ENCODE measurements around the gene AGO4. TPM values are rescaled to one million over a fixed set of nuclear protein-coding genes. Genes with fewer than 3 reads are reported as not detected.
A peak's percentile ranks its signal among the peaks of the same experiment; 100 is the strongest.
"Not testable (repeated sequence)": the region's sequence is repeated elsewhere in the genome, so short reads cannot be mapped to it uniquely, and the experiment has no call there.

The AGO4 gene
- total RNA-seq, 2 donors from 2014 or later: 17.6 to 20.5 TPM

DNA sequence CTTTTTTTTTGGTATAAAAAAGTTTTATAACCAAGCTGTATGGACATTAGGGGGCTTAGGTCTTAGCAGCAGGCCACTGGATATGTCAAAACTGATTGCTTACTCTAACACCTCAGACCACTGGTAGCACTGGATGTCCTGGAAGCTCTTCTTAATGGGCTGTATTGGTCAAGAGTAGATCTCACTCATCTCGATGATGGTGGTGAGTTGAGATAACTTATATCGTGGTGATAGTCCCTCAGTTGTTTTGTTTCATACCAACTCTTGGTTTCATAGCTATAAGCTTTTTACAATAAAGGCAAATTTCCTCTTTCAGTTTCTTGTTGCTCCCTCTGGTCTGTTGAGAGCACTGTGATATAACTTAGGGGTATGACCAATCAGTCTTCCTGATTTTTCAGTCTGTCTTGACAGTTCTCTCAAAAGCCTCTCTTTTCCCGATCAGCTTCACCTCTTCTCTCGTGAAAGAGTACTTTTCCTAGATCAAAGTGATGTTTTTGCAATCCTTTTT is 65.5 kb downstream of the AGO4 start:
- H3K27me3 Mint-ChIP-seq (ENCODE audit: insufficient read depth): no peaks in the 10 kb centered on the region
- H3K27me3 ChIP-seq (ENCODE audit: control insufficient read depth, insufficient read depth, low read length, poor library complexity, severe bottlenecking): no peaks in the 10 kb centered on the region
- TF ChIP-seq, protein P1, sequence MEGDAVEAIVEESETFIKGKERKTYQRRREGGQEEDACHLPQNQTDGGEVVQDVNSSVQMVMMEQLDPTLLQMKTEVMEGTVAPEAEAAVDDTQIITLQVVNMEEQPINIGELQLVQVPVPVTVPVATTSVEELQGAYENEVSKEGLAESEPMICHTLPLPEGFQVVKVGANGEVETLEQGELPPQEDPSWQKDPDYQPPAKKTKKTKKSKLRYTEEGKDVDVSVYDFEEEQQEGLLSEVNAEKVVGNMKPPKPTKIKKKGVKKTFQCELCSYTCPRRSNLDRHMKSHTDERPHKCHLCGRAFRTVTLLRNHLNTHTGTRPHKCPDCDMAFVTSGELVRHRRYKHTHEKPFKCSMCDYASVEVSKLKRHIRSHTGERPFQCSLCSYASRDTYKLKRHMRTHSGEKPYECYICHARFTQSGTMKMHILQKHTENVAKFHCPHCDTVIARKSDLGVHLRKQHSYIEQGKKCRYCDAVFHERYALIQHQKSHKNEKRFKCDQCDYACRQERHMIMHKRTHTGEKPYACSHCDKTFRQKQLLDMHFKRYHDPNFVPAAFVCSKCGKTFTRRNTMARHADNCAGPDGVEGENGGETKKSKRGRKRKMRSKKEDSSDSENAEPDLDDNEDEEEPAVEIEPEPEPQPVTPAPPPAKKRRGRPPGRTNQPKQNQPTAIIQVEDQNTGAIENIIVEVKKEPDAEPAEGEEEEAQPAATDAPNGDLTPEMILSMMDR (conservative IDR thresholded peaks at IDR 0.05): no peak
- no peak overlapping the region for H3K27ac ChIP-seq (ENCODE audit: low read depth, low read length)
- no peak for DNase-seq
- no peaks in the 10 kb centered on the region for H3K9me3 Mint-ChIP-seq
- WGBS, 2 experiments (ENCODE audit: insufficient coverage in 1 of 2, insufficient read length in 1 of 2): 91 to 94% methylated on average over 2 to 4 of the region's 4 CpGs
- no peaks in the 10 kb centered on the region for H3K36me3 ChIP-seq (ENCODE audit: control insufficient read depth, insufficient read depth, low read length)
- no peak overlapping the region for H3K27ac Mint-ChIP-seq
- no peaks in the 10 kb centered on the region for H3K36me3 Mint-ChIP-seq (ENCODE audit: low read depth)
- no peaks in the 10 kb centered on the region for H3K9me3 ChIP-seq (ENCODE audit: control insufficient read depth, low read length)
- no peak overlapping the region for H3K4me3 ChIP-seq (ENCODE audit: low read length)
- H3K4me3 Mint-ChIP-seq: no peak overlapping the region
- no peaks in the 10 kb centered on the region for H3K4me1 ChIP-seq (ENCODE audit: control insufficient read depth, insufficient read depth, low read length)
- no peak overlapping the region for H3K9ac ChIP-seq (ENCODE audit: extremely low read depth, low read length, poor library complexity, severe bottlenecking)
- H3K4me1 Mint-ChIP-seq: no peaks in the 10 kb centered on the region

DNA sequence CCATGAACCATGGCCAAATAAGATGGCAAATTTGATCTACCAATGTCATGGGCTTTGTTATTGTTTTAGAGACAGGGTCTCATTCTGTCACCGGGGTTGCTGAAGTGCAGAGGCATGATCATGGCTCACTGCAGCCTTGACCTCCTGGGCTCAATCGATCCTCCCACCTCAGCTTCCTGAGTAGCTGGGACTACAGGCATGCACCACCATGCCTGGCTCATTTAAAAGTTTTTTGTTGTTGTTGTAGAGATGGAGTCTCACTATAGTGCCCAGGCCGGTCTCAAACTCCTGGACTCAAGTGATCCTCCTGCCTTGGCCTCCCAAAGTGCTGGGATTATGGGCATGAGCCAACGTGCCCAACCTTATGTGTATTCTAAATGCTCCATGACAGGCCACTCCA is 66.3 kb downstream of the AGO4 start:
- WGBS, 2 experiments (ENCODE audit: insufficient coverage in 1 of 2, insufficient read length in 1 of 2): 86 to 90% methylated on average over 3 to 4 of the region's 4 CpGs
- H3K4me1 Mint-ChIP-seq; H3K9ac ChIP-seq (ENCODE audit: extremely low read depth, low read length, poor library complexity, severe bottlenecking); H3K27ac Mint-ChIP-seq; H3K27me3 Mint-ChIP-seq (ENCODE audit: insufficient read depth); H3K4me3 Mint-ChIP-seq; H3K9me3 ChIP-seq (ENCODE audit: control insufficient read depth, low read length); H3K4me3 ChIP-seq (ENCODE audit: low read length); DNase-seq; H3K36me3 Mint-ChIP-seq (ENCODE audit: low read depth); H3K27ac ChIP-seq (ENCODE audit: low read depth, low read length); H3K36me3 ChIP-seq (ENCODE audit: control insufficient read depth, insufficient read depth, low read length); H3K27me3 ChIP-seq (ENCODE audit: control insufficient read depth, insufficient read depth, low read length, poor library complexity, severe bottlenecking); H3K9me3 Mint-ChIP-seq; H3K4me1 ChIP-seq (ENCODE audit: control insufficient read depth, insufficient read depth, low read length): not testable (repeated sequence)

DNA sequence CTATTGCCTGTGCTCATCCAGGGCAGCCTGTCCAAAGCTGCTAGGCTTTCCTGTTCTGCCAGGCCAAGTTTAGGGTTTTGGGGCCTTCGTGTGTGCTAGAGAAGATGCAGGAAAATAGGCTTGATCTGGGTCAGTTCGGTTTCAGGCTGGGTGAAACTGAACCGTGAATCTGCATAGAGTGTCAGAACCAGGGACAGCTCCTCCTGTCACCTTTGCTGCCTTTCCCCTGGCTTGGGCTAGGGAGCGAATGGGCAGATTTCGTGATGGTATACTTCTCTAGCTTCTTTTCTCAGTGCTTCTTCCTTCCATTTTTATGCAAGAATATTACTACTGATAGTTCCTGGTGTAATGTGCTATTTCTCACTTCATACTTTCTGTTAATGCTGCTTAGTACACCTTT is 69.2 kb downstream of the AGO4 start:
- no peak overlapping the region for H3K4me3 Mint-ChIP-seq
- peak; percentile 86 for DNase-seq
- no peak overlapping the region for H3K9ac ChIP-seq (ENCODE audit: extremely low read depth, low read length, poor library complexity, severe bottlenecking)
- TF ChIP-seq, protein P1 (conservative IDR thresholded peaks at IDR 0.05): no peak
- no peak overlapping the region for H3K27ac ChIP-seq (ENCODE audit: low read depth, low read length)
- H3K27me3 ChIP-seq (ENCODE audit: control insufficient read depth, insufficient read depth, low read length, poor library complexity, severe bottlenecking): no peaks in the 10 kb centered on the region
- H3K4me1 Mint-ChIP-seq: no peaks in the 10 kb centered on the region
- no peak overlapping the region for H3K27ac Mint-ChIP-seq
- H3K9me3 Mint-ChIP-seq: no peaks in the 10 kb centered on the region
- no peaks in the 10 kb centered on the region for H3K4me1 ChIP-seq (ENCODE audit: control insufficient read depth, insufficient read depth, low read length)
- no peaks in the 10 kb centered on the region for H3K27me3 Mint-ChIP-seq (ENCODE audit: insufficient read depth)
- no peaks in the 10 kb centered on the region for H3K9me3 ChIP-seq (ENCODE audit: control insufficient read depth, low read length)
- 30 to 35% methylated on average over 4 to 5 of the region's 5 CpGs for WGBS, 2 experiments (ENCODE audit: insufficient coverage in 1 of 2, insufficient read length in 1 of 2)
- no peak overlapping the region for H3K4me3 ChIP-seq (ENCODE audit: low read length)
- no peaks in the 10 kb centered on the region for H3K36me3 Mint-ChIP-seq (ENCODE audit: low read depth)
- no peaks in the 10 kb centered on the region for H3K36me3 ChIP-seq (ENCODE audit: control insufficient read depth, insufficient read depth, low read length)

DNA sequence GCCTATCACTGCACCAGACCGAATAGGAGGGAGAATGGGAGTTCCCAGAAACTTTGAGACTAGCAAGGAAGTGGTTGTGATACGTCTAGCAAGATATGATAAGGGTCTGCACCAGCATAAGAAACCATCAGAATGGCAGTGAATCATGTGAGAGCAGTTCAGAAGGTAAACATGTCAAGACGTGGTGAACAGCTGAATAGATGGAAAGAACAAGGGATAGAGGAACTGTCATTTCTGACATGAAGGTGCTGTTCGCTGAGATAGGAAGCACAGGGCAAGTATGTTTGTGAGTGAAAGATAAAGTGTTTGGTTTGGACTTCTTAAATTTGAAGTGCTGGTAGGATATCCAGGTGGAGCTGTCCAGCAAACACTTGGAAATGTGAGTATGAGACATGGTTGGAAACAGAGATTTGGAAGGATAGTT is 74.0 kb downstream of the AGO4 start:
- H3K27ac Mint-ChIP-seq: no peak overlapping the region

More for the DNA sequence above, 74.0 kb downstream of the AGO4 start:
- Histone ChIP-seq H3K36me3 (ENCODE audit: control insufficient read depth, insufficient read depth, low read length) (no peaks in the 10 kb centered on the region), H3K4me3 (ENCODE audit: low read length) (no peak overlapping the region), H3K27ac (ENCODE audit: low read depth, low read length) (no peak overlapping the region), H3K27me3 (ENCODE audit: control insufficient read depth, insufficient read depth, low read length, poor library complexity, severe bottlenecking) (no peaks in the 10 kb centered on the region), H3K4me1 (ENCODE audit: control insufficient read depth, insufficient read depth, low read length) (peaks cover 8% of the 10 kb centered on the region), H3K9ac (ENCODE audit: extremely low read depth, low read length, poor library complexity, severe bottlenecking) (no peak overlapping the region), H3K9me3 (ENCODE audit: control insufficient read depth, low read length) (no peaks in the 10 kb centered on the region)
- WGBS, 2 experiments (ENCODE audit: insufficient coverage in 1 of 2, insufficient read length in 1 of 2): 86 to 93% methylated on average over 4 of the region's 4 CpGs
- Mint-ChIP-seq H3K27me3 (ENCODE audit: insufficient read depth) (no peaks in the 10 kb centered on the region), H3K4me3 (no peak overlapping the region), H3K4me1 (peaks cover 27% of the 10 kb centered on the region), H3K36me3 (ENCODE audit: low read depth) (no peaks in the 10 kb centered on the region), H3K9me3 (no peaks in the 10 kb centered on the region)
- TF ChIP-seq, protein P1 (conservative IDR thresholded peaks at IDR 0.05): no peak
- DNase-seq: no peak
